ENCODE data around the gene POLDIP2.

DNA sequence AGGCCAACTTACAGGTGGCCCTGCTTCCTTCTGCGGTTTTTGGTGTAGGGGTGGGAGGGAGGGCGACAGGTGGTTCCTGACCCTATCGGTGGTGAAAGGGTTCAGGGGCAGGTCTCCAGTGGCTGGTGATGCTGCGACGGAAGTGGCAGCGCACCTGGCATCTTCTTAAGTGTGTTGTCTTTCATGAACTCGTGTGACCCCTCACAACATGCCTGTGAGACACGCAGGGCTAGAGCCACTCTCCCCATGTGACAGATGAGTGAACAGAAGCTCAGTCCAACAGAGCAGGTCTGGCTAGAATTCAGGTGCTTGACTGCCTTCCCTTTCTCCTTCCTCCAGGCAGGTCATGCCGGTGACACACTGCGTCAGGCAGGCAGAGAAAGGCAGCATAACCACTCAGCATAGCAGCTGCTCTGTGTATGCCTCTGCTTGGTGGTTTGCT lies 13.8 kb downstream of the POLDIP2 start:
- TF ChIP-seq, protein P1, sequence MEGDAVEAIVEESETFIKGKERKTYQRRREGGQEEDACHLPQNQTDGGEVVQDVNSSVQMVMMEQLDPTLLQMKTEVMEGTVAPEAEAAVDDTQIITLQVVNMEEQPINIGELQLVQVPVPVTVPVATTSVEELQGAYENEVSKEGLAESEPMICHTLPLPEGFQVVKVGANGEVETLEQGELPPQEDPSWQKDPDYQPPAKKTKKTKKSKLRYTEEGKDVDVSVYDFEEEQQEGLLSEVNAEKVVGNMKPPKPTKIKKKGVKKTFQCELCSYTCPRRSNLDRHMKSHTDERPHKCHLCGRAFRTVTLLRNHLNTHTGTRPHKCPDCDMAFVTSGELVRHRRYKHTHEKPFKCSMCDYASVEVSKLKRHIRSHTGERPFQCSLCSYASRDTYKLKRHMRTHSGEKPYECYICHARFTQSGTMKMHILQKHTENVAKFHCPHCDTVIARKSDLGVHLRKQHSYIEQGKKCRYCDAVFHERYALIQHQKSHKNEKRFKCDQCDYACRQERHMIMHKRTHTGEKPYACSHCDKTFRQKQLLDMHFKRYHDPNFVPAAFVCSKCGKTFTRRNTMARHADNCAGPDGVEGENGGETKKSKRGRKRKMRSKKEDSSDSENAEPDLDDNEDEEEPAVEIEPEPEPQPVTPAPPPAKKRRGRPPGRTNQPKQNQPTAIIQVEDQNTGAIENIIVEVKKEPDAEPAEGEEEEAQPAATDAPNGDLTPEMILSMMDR (conservative IDR thresholded peaks at IDR 0.05; ENCODE audit: low read length): no peak
- TF ChIP-seq EZH2phosphoT487 (IDR thresholded peaks at IDR 0.05; ENCODE audit: borderline replicate concordance): no peak
